Glomerular visceral epithelial cell (primary cell): ENCODE results near the gene BBS9.
"Not testable (repeated sequence)": the region's sequence is repeated elsewhere in the genome, so short reads cannot be mapped to it uniquely, and the experiment has no call there.

Experiments
- DNase-seq: peaks from one replicate; pipeline ENCODE4 v3.0.0-alpha.2; 2016; ENCODE audit errors: extremely low spot score

The BBS9 gene

DNA sequence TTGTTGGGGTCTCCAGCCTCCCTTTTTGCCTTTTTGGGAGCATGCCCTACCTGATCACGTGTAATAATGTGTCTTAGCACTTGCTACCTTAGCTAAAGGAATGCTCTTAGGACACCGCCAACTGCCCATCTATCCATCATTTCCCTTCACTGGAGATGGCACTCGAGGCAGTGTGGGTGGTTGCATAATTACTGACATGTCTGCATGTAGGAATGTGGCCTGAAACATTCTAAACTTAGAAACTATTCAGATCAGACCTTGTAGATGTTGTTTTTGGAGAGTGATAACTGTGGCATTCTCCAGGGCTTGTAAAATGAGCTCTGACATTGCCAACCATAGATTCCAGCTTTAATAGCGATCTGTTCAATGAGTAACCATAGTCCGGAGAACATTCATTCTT, 365.8 kb downstream of the BBS9 start:
- DNase-seq = peak; percentile 8

DNA sequence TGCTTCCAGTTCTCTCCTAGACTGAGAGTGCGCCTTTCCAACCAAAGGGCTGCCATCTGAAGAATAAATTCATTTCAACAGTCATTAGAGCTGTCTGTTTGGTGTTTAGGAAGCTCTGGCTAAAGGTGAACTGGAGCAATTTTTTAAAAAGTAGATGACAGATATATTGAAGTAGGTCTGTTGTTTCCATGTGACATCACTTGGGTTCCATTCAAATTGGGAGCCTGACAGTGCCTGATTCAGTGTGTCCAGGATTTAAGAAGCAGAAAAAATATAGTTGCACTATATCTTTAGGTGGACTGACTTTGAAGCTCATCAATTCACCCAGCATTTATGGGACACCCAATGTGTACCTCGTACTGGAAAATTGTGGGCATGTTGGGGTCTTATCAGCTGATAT, 367.7 kb downstream of the BBS9 start:
- DNase-seq = no peak

DNA sequence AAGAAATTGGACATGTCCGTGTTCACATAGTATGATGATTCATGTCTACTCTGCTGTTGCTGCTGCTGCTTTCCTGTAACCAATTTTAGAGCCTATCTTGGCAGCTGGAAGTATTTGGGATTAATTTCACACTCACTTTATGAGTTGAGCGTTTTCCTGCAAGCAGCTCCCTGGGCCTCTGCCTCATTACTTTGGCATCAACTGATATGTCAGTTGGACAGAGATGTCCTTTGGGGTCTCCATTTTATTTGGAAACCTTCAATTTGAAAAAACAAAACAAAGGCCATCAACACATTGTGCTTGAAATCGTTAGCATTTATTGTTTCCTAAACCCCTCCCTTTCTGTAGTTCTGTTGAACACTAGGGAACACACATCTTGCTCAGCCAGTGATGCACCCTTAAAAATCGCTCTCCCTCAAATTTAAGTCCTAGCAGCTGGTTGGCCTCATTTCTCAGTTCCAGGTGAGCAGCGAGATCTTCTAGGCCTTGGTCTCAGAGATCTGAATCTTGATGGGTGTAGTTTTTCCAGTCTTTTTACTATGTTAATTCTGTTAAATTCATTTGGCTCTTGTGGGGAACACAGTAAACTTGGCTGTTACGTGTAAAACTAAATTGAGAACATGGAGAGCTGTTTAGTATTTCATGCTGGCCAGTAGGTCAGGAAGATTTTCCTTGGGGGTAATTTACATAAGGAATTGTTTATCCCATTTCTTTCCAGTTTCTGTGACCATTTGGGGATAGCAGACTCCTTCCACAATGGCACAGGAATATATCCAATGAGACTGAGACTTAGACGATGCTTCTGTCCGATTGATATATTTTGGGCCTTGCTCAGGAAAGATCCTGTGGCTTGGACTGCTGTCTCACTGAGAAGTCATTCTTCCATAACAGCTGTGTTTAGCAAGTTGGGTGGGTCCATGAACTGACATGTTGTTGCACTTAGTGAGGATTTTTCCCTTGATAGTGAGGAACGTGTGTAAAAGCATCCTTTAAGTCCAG, 371.6 kb downstream of the BBS9 start:
- no peak for DNase-seq

DNA sequence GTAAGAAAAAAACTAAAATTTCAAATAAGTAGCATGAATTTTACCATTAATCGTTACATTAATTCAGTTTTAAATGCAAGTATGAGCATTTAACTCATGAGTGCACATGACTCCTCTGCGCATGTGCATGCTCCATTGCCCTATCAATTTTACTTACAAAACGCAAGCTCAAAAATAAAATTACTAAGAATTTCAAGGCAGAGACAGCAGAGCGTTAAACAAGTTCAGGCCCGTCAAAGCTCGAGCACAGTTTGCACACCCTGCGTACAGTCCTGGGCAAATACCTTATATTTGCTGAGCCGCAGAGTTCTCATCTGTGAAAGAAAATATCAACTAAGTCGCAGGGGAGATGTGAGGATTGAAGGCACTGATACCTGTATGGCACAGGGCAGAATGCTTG, 373.6 kb downstream of the BBS9 start:
- DNase-seq = no peak

DNA sequence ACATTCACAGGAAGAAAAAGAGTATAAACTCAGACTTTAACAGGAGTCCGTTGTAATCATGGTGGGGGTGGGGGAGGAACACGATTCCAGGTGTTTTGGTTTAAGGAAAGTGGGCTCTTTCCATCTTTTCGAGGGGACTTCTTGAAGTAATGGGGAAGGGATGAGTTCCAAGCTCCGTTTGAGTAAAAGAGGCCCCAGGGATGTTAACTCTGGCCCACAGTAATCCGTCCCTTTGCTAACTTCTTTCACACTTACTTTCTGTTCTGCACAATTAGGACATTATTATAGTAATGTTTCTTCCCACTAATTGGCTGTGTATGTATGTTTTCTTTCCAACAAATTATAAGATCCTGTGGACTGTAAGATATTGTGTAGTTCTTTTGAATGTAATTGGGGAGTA, 374.4 kb downstream of the BBS9 start:
- DNase-seq = no peak

DNA sequence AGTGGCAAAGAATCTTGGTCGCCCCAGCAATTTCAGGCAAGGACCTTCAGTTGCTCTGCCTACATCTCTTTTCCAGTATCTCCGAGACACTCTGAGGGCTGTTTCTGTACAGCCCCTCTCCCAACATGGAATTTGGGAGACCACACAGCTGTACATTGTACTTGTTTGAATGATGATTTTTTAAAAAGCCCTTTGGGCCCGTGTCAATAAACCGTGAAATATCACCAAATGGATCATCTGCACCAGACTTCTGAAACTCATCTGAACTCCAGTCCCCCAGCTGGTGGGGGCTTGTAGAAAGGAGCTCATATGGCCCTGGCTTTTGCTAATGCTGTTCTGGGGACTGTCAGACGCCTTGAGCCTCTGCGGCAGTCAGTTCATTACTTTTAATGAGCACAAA, 374.9 kb downstream of the BBS9 start:
- no peak for DNase-seq

DNA sequence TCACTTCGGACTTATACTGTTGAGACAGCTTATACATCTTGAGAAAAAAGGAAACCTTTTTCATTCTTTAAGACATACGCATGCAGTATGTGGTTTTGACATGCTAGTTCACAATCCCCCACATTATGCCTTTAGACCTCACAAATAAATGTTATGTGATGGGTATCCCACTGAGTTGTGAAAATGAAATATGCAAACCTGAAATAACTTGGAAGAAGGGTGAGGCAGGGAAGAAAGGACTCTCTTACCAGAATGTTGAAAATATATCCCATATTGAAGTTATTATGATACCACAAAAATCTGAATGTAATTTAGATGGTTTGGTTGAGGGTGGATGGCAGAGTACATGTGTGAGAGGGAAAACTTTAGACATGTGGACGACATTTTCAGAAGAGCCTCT, 379.8 kb downstream of the BBS9 start:
- DNase-seq = no peak

DNA sequence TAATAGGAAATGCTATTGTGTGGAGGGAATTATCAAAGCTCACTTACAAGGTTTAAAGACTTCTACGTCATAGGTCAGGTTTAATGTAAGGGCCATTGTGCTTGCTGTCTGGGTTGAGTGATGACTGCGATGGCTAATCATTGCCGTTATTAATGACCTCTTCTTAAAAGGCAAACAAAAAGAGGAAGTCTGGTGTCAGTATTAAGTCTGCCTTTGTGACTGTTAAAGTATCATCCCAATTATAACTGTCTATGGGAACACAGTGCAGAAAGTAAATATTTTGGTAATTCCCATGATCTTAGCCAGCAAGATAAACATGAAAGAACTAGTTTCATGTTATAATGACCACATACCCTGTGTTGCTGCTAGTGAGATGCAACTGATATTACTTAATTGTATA, 382.4 kb downstream of the BBS9 start:
- DNase-seq = no peak

DNA sequence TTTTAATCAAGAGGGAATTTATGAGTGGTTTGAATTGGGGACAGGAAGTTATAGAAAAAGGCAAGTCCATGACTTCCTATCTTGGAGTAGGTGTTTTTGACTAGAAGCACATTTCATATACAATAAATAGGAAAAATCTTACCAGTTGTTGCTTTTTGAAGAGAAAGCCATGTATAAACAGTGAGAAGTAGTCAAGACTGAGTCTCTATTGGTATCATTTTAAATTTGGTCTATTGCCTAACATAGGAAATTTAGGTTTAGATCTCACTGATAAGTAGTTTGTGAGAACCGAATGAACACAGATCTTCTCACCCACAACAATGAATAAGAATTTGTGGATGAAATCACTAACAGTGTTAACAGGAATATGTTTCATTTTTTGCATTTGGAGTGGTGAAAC, 387.2 kb downstream of the BBS9 start:
- DNase-seq = no peak

DNA sequence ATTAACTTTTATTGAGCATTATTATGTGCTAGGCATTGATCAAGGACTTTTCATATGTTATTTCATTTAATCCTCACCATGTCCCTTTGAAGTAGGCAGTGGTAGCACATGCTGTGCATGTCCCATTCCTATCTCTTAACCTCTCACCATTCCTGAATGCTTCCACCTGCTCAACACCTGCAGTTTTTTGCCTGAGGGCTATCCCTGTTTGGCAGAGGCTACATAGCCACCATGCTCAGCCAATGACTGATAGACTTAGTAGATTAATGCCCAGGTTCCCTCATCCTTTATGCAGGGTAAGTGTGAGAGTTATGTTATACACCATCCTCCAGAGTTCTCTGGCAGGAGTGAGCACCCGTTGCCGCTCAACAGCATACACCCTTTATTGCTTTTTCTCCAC, 387.8 kb downstream of the BBS9 start:
- no peak for DNase-seq

DNA sequence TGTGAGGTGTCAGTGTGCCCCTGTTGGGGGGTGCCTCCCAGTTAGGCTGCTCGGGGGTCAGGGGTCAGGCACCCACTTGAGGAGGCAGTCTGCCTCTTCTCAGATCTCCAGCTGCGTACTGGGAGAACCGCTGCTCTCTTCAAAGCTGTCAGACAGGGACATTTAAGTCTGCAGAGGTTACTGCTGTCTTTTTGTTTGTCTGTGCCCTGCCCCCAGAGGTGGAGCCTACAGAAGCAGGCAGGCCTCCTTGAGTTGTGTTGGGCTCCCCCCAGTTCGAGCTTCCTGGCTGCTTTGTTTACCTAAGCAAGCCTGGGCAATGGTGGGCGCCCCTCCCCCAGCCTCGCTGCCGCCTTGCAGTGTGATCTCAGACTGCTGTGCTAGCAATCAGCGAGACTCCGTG, 397.6 kb downstream of the BBS9 start:
- DNase-seq = not testable (repeated sequence)

DNA sequence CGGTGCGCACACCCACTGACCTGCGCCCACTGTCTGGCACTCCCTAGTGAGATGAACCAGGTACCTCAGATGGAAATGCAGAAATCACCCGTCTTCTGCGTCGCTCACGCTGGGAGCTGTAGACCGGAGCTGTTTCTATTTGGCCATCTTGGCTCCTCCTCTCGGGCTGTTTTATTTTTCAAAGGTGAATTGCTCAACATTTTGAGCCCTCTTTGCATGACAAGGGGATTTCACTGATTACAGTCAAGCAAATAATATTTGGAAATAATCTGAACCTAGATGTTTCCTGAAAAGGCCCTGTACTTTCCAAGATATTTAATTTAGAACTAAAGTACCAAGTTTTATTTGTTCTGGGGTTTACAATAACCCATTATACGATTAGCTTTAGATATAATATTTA, 398.2 kb downstream of the BBS9 start:
- not testable (repeated sequence) for DNase-seq

DNA sequence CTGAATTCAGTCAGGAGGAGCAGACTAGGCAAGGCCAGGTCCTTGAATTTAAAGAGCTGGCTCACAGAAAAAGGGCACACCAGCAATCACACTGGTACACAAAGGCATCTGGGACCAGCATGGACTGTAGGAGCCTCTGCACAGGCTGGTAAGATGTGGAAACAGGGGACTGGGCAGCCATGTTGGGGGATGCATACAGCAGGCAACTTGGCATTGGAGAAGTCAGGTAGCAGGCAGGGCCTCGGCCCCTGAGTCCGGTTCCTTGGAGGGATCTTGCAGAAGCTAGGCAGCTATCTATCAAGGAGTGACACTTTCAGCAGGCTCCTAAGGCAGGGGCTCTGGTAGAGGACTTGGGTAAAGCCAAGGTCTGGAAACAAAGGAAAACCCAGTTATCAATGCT, 399.7 kb downstream of the BBS9 start:
- no peak for DNase-seq

DNA sequence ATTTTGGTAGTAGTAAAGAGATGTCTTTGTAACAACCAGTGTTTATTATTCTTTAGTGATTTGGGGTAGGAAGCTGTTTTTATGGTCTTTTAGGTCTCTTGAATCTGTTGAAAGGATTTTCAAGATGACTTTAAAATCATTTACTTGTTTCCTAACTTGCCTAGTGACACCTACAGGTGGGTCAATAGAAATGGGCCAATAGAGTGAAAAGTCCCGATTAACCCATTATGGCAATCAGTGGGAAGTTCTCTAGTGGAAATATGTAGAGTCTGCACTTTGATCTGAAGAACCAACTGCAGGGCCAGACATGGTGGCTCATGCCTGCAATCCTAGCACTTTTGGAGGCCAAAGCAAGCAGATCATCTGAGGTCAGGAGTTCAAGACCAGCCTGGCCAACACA, 401.3 kb downstream of the BBS9 start:
- no peak for DNase-seq

DNA sequence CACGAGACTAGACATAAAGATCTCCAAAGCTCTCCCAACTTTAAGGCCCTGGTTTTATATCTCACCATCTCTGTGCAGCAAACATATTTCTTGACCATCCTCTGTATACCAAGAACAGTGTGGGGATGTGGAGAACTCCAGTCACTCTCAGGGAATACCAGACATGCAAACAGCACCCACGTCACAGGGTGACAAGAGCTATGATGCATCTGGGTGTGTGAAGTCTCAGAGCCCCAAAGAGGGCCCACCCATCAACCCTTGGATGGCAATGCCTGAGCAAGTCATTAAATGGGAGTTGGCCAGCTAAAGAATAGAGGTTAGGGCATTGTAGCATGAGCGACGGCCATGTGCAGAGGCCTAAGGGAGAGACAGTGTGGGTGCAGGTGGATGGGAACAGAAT, 402.5 kb downstream of the BBS9 start:
- DNase-seq = no peak

DNA sequence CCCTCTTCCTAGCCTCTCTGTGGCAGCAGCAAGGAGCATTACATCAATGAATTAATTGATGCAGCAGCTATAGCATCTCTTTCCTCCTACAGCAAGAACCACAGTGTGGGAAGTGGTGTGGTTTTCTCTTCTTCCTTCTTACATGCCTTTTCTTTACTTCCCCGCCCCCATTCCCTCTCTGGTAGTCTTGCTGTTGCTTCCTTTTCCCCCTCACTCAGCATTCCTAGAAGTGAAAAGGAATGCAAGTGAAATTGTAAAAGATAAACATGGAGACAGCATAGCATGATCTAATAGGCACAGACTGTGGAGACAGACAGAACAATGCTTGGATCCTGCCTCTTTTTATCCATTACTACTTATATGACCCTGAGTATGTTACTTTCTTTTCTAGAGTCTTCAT, 405.5 kb downstream of the BBS9 start:
- DNase-seq = no peak

DNA sequence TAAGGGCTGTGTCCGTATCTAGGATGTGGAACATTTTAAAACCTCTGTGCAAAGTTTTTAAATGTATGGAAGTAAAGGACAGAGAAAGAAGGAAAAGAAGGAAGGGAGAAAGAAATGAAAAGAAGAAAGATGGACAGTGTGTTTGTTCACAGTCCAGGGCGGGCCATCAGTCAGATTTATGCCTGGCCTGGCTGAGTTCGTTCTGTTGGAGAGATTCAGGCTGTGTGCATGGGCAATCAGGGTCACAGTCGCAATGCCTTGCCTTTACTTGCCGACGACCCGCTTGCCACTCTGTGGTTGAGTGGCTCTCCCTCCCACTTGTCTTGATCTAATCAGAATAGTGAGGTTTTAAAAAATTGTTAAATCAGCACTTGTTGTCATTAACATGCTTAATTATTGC, 406.6 kb downstream of the BBS9 start:
- DNase-seq = no peak

DNA sequence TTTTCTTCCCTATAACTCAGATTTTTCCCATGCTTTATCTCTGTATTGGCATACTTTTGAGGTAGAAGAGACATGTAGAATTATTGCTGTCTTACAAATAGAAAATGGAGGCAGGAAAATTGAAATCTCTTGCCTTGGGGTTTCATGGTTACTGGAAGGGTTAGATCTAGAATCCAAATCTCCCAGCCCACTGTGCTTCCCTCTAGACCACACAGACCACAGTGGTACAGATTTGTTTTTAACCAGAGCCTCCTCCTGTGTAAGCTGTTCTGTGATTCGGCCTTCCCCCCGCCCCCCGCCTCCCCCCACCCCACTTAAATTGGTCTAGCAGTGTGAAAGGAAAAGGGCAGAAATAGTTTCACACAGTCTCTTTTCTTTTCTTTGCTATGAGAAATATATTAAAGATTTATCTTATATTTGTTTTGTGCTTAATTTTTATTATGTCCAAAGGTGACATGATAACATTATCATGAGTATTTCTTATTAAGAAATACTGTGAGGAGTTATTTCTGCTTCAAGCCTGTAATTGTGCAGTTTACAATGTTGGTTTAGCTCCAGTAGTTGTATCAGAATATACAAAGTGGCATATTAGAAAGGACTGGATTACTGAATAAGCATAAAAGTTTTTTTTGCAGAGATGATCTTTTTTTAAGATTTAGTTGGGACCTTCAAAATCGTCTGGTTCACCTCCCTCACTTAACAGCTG, 407.2 kb downstream of the BBS9 start:
- no peak for DNase-seq

DNA sequence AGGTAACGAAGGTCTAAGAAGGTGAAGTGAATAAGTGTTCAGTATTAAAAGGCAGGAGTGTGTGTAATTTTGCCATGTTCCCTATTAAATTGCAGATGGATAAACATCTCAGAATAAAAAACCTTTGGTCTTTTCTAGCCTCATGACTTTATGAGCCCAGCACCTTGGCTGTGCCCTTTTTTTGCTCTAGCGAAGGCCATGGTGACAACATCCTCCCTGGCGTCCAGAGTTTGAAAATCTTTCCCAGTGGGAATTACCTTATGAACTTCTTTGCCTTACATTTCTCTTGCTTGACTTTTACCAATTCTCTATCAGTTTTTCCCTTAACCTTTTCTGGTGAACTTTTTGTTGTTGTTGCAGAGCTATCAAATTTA, 407.7 kb downstream of the BBS9 start:
- no peak for DNase-seq

DNA sequence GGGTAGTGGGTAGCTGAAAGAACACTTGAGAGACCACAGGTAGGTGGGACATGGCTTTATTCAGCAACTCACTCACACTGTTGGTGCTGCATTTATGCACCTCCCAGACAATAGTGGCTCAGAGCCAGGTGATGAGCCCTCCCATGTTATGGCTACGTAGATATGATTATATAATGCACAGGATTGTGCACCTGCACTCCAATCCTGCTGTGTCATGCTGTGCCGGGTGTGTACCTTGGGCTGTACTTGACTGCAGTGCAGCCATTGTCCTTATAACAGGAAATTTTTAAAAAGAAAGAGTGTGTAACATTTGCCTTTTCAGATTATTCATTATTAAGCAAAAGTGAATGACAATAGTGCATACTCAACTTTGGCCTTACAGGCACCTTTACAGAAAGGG, 409.8 kb downstream of the BBS9 start:
- no peak for DNase-seq

DNA sequence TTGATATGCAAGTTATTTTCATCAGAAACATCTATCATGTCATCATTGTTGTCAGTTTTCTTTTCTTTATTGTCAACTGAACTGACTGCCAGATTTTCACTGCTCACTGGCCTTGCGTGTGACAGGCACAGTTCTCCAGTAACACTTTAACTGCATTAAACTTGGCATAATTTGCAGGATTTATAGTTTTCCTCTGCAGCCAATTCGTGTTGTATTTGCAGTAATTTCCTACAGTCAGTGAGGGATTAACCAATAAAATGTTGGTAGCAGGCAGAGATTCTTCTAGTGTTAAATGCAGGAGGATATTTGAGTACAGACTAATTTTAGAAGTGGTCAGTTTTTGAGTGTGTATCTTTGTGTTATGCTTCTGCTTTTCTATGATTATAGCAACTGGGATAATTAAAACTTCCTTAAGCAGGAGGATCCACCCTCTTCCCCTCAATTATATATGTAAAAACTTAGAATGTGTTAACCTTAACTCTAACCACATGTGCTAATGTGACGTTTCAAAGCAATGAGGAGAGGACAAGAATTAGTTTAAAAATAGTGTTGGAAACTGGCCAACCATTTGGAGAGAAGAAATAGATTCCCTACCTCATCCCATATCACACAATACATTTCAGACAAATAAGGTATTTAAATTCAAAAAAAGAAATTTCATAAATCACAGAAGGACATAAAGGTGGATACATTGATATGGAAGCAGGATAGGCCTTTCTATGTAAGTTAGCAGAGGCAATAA, 410.5 kb downstream of the BBS9 start:
- no peak for DNase-seq

DNA sequence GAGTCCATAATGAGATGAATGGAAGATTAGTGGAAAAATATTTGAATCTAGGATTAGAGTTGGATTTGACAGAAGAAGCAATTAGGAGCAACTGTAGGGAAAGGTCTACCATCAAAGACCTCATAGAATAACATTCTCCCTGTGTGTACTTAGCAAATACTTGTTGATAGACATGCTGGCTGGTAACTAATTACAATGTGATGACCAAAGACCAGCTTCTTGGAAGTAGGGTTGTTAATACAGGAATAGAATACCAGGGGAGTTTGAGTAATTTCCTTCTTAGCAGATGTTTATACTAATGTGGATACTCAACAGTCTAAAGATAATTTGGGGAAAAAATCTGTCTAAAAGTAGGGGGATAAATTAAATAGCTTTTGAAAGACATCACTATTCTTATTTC, 418.5 kb downstream of the BBS9 start:
- DNase-seq = no peak

DNA sequence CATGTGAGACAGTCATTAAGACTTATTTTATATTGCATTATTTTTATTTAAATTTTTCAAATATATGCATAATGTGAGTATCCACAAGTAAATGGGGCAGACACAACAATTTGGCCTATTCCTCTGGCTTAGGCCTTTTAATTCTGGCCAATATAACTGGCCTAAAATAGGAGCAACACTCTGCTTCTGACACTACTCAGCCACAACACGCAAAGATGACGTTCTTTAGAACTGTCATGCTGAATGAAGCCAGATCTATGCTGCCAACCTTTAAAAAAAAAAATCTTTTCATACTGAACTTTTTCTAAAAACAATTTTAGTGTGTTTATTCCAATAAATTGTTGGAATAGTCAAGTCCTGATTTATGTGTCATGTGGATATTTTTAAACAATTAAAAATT, 421.0 kb downstream of the BBS9 start:
- no peak for DNase-seq
